VCaP (cell line): ENCODE measurements around the gene PIGA.

Experiments
- H3K27ac ChIP-seq: fragments of 450-650 bp; 2 replicates; pipeline ENCODE4 v1.5.1; 2017
- TF ChIP-seq, protein P1 (sequence below): fragments of 450-650 bp; conservative IDR thresholded peaks from 2 replicates; pipeline ENCODE4 v1.5.1; 2017; ENCODE audit warnings: mild to moderate bottlenecking, moderate library complexity

The PIGA gene, protein sequence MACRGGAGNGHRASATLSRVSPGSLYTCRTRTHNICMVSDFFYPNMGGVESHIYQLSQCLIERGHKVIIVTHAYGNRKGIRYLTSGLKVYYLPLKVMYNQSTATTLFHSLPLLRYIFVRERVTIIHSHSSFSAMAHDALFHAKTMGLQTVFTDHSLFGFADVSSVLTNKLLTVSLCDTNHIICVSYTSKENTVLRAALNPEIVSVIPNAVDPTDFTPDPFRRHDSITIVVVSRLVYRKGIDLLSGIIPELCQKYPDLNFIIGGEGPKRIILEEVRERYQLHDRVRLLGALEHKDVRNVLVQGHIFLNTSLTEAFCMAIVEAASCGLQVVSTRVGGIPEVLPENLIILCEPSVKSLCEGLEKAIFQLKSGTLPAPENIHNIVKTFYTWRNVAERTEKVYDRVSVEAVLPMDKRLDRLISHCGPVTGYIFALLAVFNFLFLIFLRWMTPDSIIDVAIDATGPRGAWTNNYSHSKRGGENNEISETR

DNA sequence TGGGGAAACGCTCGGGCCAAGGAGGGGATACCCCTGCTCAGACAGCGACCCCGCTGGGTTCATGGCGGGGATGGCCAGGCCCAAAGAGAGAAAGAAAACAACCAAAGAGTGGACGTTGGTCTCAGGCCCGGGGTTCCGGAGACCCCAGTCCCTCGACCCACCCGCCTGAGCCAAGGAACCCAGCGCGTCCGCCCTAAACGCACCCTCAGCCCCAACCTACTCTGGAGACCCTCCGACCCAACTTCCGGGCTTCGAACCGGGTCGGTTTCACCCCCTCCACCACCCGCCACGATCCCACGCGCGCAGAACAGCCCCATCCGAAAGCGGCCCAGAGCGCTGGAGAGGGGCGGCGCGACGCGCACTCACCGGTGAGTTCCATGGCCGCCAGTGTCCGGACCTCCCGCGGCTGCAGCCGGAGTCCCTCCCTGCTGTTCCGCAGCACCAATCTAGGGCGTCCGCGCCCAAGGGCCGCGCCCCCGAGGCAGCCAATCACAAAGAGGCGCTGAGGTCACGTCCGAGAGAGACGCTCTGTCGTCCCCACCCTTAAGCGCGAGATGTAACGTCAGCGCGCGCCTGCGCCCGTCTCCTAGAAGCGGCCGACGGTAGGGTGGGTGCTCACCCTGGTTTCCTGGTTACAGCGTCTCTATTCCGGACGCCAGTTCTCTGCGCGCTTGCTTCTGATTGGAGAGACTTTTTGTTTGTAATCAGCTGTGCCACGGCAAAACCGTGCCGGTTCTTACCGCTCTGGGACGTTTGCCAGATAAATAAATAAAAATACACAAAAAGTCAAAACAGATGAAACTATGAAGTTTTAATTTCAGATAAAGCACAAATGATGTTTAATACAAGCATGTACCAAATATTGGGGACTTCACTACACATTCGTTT lies at the start of gene PIGA:
Gene PIGA, minus strand, starts transcription at position 389 of the 888 bp plus-strand sequence. CDS start 3,593 bp downstream, outside the sequence.
- TF ChIP-seq, protein P1, sequence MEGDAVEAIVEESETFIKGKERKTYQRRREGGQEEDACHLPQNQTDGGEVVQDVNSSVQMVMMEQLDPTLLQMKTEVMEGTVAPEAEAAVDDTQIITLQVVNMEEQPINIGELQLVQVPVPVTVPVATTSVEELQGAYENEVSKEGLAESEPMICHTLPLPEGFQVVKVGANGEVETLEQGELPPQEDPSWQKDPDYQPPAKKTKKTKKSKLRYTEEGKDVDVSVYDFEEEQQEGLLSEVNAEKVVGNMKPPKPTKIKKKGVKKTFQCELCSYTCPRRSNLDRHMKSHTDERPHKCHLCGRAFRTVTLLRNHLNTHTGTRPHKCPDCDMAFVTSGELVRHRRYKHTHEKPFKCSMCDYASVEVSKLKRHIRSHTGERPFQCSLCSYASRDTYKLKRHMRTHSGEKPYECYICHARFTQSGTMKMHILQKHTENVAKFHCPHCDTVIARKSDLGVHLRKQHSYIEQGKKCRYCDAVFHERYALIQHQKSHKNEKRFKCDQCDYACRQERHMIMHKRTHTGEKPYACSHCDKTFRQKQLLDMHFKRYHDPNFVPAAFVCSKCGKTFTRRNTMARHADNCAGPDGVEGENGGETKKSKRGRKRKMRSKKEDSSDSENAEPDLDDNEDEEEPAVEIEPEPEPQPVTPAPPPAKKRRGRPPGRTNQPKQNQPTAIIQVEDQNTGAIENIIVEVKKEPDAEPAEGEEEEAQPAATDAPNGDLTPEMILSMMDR: no peak
- peak within 1 kb of the TSS; percentile 84 for H3K27ac ChIP-seq

DNA sequence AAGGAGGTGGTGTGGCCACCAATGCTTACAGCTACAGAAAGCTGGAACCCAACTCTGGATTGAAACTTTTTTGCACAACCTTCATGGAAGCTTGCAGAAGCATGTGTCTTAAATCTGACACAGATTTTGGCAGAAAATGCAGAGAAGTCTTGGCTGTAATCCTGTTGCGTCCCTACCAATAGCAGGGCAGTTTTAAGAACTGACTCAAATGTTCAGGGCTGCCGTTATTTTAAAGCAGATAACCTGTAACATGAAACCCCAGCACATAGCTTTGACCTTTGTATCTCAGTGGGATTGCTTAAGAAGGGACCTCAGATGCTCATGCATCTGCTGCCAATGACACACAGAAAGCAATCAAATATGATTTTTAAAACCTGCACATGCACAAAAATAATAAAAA lies 49.0 kb upstream of the PIGA start, which contains the start of gene VEGFD:
Gene VEGFD, minus strand, starts transcription at position 110 of the 400 bp plus-strand sequence. CDS start 467 bp downstream, outside the sequence.
- TF ChIP-seq, protein P1: no peak
- H3K27ac ChIP-seq: no peak within 1 kb of the TSS

GRCh38 chrX:15382813-15383212 lies 47.5 kb upstream of the PIGA start:
- TF ChIP-seq, protein P1: peak; percentile 39
- H3K27ac ChIP-seq: no peak overlapping the region

DNA sequence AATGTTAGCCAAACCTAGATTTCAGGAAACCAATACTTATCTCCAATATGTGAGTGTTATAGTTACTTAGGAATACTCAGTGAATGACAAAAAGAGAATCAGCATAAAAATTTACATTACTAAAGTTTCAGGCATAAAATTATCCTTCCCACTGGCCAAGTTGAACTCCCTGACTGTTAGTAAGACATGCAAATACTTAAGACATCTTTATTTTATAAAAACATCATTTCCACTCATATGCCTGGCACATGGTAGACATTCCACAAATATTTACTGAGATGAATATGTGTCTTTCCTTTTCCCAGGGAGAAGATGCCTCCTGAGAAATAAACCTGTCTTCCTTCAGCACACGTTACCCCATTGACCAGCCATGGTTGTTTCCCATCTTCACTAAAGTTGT lies 41.6 kb upstream of the PIGA start:
- H3K27ac ChIP-seq: no peak overlapping the region
- TF ChIP-seq, protein P1: no peak

DNA sequence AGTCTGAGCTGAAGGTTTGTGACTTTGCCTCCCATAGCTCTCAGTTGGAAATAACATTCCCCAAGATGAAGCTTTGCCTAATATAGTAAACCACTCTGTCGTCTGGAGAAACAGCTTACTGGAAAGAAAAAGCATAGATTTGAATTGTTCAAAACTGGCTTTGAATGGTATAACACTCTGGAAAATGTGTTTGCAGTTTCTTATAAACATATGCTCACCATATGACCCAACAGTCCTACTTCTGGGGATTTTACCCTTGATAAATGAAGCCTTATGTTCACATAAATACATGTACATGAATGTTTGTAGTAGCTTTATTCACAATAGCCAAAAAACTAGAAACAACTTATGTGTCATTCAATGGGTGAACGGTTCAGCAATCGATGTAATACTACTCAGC lies 38.7 kb upstream of the PIGA start:
- TF ChIP-seq, protein P1: no peak
- H3K27ac ChIP-seq: no peak overlapping the region

GRCh38 chrX:15366506-15367352 lies 31.4 kb upstream of the PIGA start:
- TF ChIP-seq, protein P1: no peak
- no peak overlapping the region for H3K27ac ChIP-seq
